Kidney (tissue), 14 donors: ENCODE results near the gene URB1. TPM values are rescaled to one million over a fixed set of nuclear protein-coding genes. Genes with fewer than 3 reads are reported as not detected.
A peak's percentile ranks its signal among the peaks of the same experiment; 100 is the strongest.

ENCODE experiments used
- DNase-seq, 5 donors: peaks; one replicate each; pipeline ENCODE4 v3.0.0-alpha.2; 2013 to 2020
- FAIRE-seq: peaks from 2 replicates; lab custom pipeline; 2012; peaks lifted over from hg19 to GRCh38; lab: Jason Lieb, UNC
- H3K27ac ChIP-seq, 2 donors: one replicate each; pipeline ENCODE4 v1.7.0; 2013; ENCODE audit warnings: low read depth in 2 of 2, low read length in 2 of 2, inconsistent platforms in 1 of 2
- H3K27me3 ChIP-seq: one replicate; pipeline ENCODE4 v1.7.1; 2013; ENCODE audit warnings: low read length, inconsistent platforms; ENCODE audit not compliant: control insufficient read depth, insufficient read depth
- H3K36me3 ChIP-seq, 3 donors: one replicate each; pipeline versions ENCODE4 v1.7.0 to v1.7.1; 2013; ENCODE audit warnings: low read length in 3 of 3, control low read depth in 1 of 3, inconsistent platforms in 1 of 3; ENCODE audit not compliant: insufficient read depth in 3 of 3, control insufficient read depth in 2 of 3
- H3K4me1 ChIP-seq, 3 donors: one replicate each; pipeline versions ENCODE4 v1.7.0 to v1.7.1; 2013; ENCODE audit warnings: low read length in 3 of 3, inconsistent platforms in 1 of 3, low read depth in 1 of 3; ENCODE audit not compliant: control insufficient read depth in 2 of 3, insufficient read depth in 2 of 3
- H3K4me3 ChIP-seq, 3 donors: one replicate each; pipeline versions ENCODE4 v1.7.0 to v1.8.1; 2013; ENCODE audit warnings: low read length in 3 of 3, control low read depth in 1 of 3, inconsistent platforms in 1 of 3
- H3K9ac ChIP-seq, 3 donors: one replicate each; pipeline versions ENCODE4 v1.7.0 to v1.7.1; 2013; ENCODE audit warnings: low read length in 3 of 3, control low read depth in 1 of 3, inconsistent platforms in 1 of 3
- H3K9me3 ChIP-seq, 3 donors: one replicate each; pipeline versions ENCODE4 v1.7.0 to v1.7.1; 2013; ENCODE audit warnings: low read length in 3 of 3, control low read depth in 1 of 3, inconsistent platforms in 1 of 3; ENCODE audit not compliant: control insufficient read depth in 2 of 3, insufficient read depth in 1 of 3
- CTCF ChIP-seq: IDR thresholded peaks from 3 replicates; pipeline ENCODE4 v1.5.1; 2012; ENCODE audit warnings: mild to moderate bottlenecking, moderate library complexity, borderline replicate concordance; ENCODE audit not compliant: insufficient read depth; ENCODE audit errors: extremely low read depth
- intact Hi-C: fragments of 100-400 bp; cut with DNase I; formaldehyde crosslinking; loops from one replicate; pipeline ENCODE4 v1.11.1; 2022
- polyA plus RNA-seq: library from polyadenylated mRNA; stranded (reverse); fragments of 350-450 nt; fragmentation: Illumina TruSeq; extraction: RNeasy Lipid Tissue Mini Kit (QIAGEN cat#74804); gene quantifications from one replicate; pipeline ENCODE4 v1.2.3, GENCODE V29; 2014; ENCODE audit warnings: low read depth, low replicate concordance; ENCODE audit not compliant: insufficient read depth
- total RNA-seq: library from RNA; stranded (reverse); fragmentation: NEBNext Ultra II Directional; extraction: Animal tissue kit (Norgen Biotek cat#: 25700); gene quantifications from one replicate; pipeline ENCODE4 v1.2.1, GENCODE V29; 2021
- donor health status: control.
- donor health status: control.
- donor health status: control.
- donor health status: control.
- donor health status: control.
- donor health status: DM: yes; HTN: yes; CAD: no.
- donor health status: Normal renal cell carcinoma (clear cell type).

Gene URB1
- total and polyA plus RNA-seq, 2 donors from 2014 or later: 1.7 to 15.0 TPM

GRCh38 chr21:32282992-32283391 lies 109.8 kb downstream of the URB1 start:
- H3K36me3 ChIP-seq: no peaks in the 10 kb centered on the region
- FAIRE-seq (no peak), DNase-seq (no peak)
- no peak overlapping the region for H3K9ac ChIP-seq
- intact Hi-C loops: no loop called here
- no peak for TF ChIP-seq CTCF
- no peaks in the 10 kb centered on the region for H3K9me3 ChIP-seq
- H3K27ac ChIP-seq: no peak overlapping the region
- no peak overlapping the region for H3K4me3 ChIP-seq
- H3K27me3 ChIP-seq: no peaks in the 10 kb centered on the region
- peaks cover 0 to 8% (median 0%) of the 10 kb centered on the region in 3 donors for H3K4me1 ChIP-seq

GRCh38 chr21:32281531-32281930 lies 111.3 kb downstream of the URB1 start:
- no peak overlapping the region for H3K4me3 ChIP-seq
- no peak overlapping the region for H3K27ac ChIP-seq
- peaks cover 0 to 10% (median 0%) of the 10 kb centered on the region in 3 donors for H3K4me1 ChIP-seq
- no peaks in the 10 kb centered on the region for H3K9me3 ChIP-seq
- no peak for DNase-seq
- FAIRE-seq: no peak
- intact Hi-C loops: no loop called here
- H3K36me3 ChIP-seq: no peaks in the 10 kb centered on the region
- no peaks in the 10 kb centered on the region for H3K27me3 ChIP-seq
- TF ChIP-seq CTCF: no peak
- H3K9ac ChIP-seq: no peak overlapping the region

- TF ChIP-seq CTCF: no peak
- H3K36me3 ChIP-seq: no peaks in the 10 kb centered on the region
- DNase-seq: no peak
- no peak for FAIRE-seq
- H3K9me3 ChIP-seq: no peaks in the 10 kb centered on the region
- intact Hi-C loops: no loop called here
- H3K4me1 ChIP-seq: peaks cover 0 to 10% (median 0%) of the 10 kb centered on the region in 3 donors
- H3K27ac ChIP-seq: no peak overlapping the region
- H3K9ac ChIP-seq: peak overlapping the region; percentile 26 to 94 (median 77)
- peak overlapping the region; percentile 79 to 99 (median 91) for H3K4me3 ChIP-seq
- H3K27me3 ChIP-seq: no peaks in the 10 kb centered on the region
Observed at GRCh38 chr21:32279377-32279680, 113.5 kb downstream of the URB1 start.
